Measurements from ENCODE around the gene MAP4K2.

Gene MAP4K2

GRCh38 chr11:64767344-64768299, 35.4 kb downstream of the MAP4K2 start:
- DNase-seq: peak; percentile 91

GRCh38 chr11:64766881-64767280, 36.1 kb downstream of the MAP4K2 start:
- no peak for DNase-seq

- DNase-seq: no peak
Measured at GRCh38 chr11:64765851-64766665, 37.0 kb downstream of the MAP4K2 start.

GRCh38 chr11:64765291-64765850, 37.6 kb downstream of the MAP4K2 start:
- no peak for DNase-seq

GRCh38 chr11:64764753-64765152, 38.3 kb downstream of the MAP4K2 start:
- no peak for DNase-seq

- no peak for DNase-seq
Measured at GRCh38 chr11:64764040-64764611, 38.9 kb downstream of the MAP4K2 start.

GRCh38 chr11:64763526-64764039, 39.4 kb downstream of the MAP4K2 start:
- DNase-seq: no peak

- no peak for DNase-seq
Measured at GRCh38 chr11:64762674-64763525, 40.1 kb downstream of the MAP4K2 start.

GRCh38 chr11:64762277-64762673, 40.7 kb downstream of the MAP4K2 start:
- no peak for DNase-seq

- no peak for DNase-seq
Measured at GRCh38 chr11:64760759-64761420, 42.1 kb downstream of the MAP4K2 start.

GRCh38 chr11:64759722-64760719, 43.0 kb downstream of the MAP4K2 start, which contains the start of gene PYGM:
TSS of gene PYGM (minus strand) at chr11:64759974. CDS start at chr11:64759898, 76 bp downstream.
- no peak for DNase-seq

GRCh38 chr11:64759131-64759721, 43.8 kb downstream of the MAP4K2 start:
- DNase-seq: no peak

- DNase-seq: no peak
Measured at GRCh38 chr11:64758330-64759079, 44.5 kb downstream of the MAP4K2 start.

- no peak for DNase-seq
Measured at GRCh38 chr11:64757549-64758329, 45.3 kb downstream of the MAP4K2 start.

- DNase-seq: no peak
Measured at GRCh38 chr11:64755681-64756361, 47.2 kb downstream of the MAP4K2 start.

- no peak for DNase-seq
Measured at GRCh38 chr11:64754919-64755662, 47.9 kb downstream of the MAP4K2 start.
